Right lobe of liver (tissue), 4 donors: ENCODE data around the gene MAMDC4.
"Not testable (repeated sequence)": the region's sequence is repeated elsewhere in the genome, so short reads cannot be mapped to it uniquely, and the experiment has no call there.

Experiments used
- CTCF ChIP-seq, 4 donors: fragments of 200-600 bp in 3 of 4; fragments of 450-650 bp in 1 of 4; IDR thresholded peaks; one replicate each; pipeline versions ENCODE4 v1.5.1 to v1.8.0; 2016 to 2022; ENCODE audit warnings: antibody characterized with exemption in 4 of 4, mild to moderate bottlenecking in 2 of 4
- POLR2A ChIP-seq: fragments of 450-650 bp; IDR thresholded peaks from one replicate; pipeline ENCODE4 v1.6.1; 2017; ENCODE audit warnings: antibody characterized with exemption, mild to moderate bottlenecking
- donor health status: DM: no; HTN: no; CAD: no.
- donor health status: DM: no; HTN: no; CAD: no.
- donor health status: DM: no; HTN: yes; CAD: no.

DNA sequence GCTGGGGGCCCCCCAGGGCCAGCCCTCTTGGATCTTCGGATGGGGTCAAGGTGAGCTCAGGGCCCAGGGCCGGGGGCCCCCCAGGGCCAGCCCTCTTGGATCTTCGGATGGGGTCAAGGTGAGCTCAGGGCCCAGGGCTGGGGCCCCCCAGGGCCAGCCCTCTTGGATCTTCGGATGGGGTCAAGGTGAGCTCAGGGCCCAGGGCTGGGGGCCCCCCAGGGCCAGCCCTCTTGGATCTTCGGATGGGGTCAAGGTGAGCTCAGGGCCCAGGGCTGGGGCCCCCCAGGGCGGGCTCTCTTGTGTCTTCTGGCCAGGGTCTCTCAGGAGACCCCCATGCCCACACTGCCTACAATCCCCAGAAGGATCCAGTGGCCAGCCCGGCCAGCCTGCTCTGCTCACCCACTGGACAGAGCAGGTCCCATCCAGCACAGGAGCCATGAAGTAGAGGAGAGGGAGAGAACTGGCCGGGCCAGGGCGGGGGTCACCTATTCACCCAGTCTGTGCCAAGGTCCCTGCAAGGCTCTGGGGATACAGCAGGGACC lies 49.1 kb upstream of the MAMDC4 start:
- not testable (repeated sequence) for TF ChIP-seq CTCF (IDR thresholded peaks at IDR 0.05); POLR2A
